Stomach smooth muscle (tissue), 2 donors: ENCODE results near the gene RBM10.
"Not testable (repeated sequence)": the region's sequence is repeated elsewhere in the genome, so short reads cannot be mapped to it uniquely, and the experiment has no call there.

ENCODE experiments used
- H3K27ac ChIP-seq: one replicate; pipeline ENCODE4 v1.7.0; 2013; ENCODE audit warnings: mild to moderate bottlenecking, low read length, inconsistent platforms
- H3K27me3 ChIP-seq, 2 donors: one replicate each; pipeline ENCODE4 v1.7.0; 2013; ENCODE audit warnings: low read length in 2 of 2; ENCODE audit not compliant: insufficient read depth in 2 of 2, control insufficient read depth in 1 of 2
- H3K36me3 ChIP-seq, 2 donors: one replicate each; pipeline ENCODE4 v1.7.0; 2013; ENCODE audit warnings: low read length in 2 of 2; ENCODE audit not compliant: control insufficient read depth in 2 of 2, insufficient read depth in 2 of 2
- H3K4me1 ChIP-seq: one replicate; pipeline ENCODE4 v1.7.0; 2013; ENCODE audit warnings: low read length; ENCODE audit not compliant: control insufficient read depth, insufficient read depth
- H3K4me3 ChIP-seq, 2 donors: one replicate each; pipeline ENCODE4 v1.7.0; 2013; ENCODE audit warnings: low read length in 2 of 2
- H3K9ac ChIP-seq, 2 donors: one replicate each; pipeline ENCODE4 v1.7.0; 2013; ENCODE audit warnings: low read length in 2 of 2, mild to moderate bottlenecking in 1 of 2
- H3K9me3 ChIP-seq, 2 donors: one replicate each; pipeline ENCODE4 v1.7.0; 2013; ENCODE audit warnings: low read length in 2 of 2; ENCODE audit not compliant: control insufficient read depth in 2 of 2
- donor health status: healthy.
- donor health status: Pancreatic carcinoma.

Gene RBM10

GRCh38 chrX:47129157-47129898 is 15.7 kb upstream of the RBM10 start:
- no peaks in the 10 kb centered on the region for H3K36me3 ChIP-seq
- H3K9ac ChIP-seq = peak overlapping the region; percentile 70 to 86
- peak overlapping the region; percentile 60 for H3K27ac ChIP-seq
- H3K4me1 ChIP-seq = no peaks in the 10 kb centered on the region
- H3K4me3 ChIP-seq = peak overlapping the region; percentile 81 to 82
- H3K9me3 ChIP-seq = no peaks in the 10 kb centered on the region
- peaks cover 0 to 5% of the 10 kb centered on the region in 2 donors for H3K27me3 ChIP-seq

DNA sequence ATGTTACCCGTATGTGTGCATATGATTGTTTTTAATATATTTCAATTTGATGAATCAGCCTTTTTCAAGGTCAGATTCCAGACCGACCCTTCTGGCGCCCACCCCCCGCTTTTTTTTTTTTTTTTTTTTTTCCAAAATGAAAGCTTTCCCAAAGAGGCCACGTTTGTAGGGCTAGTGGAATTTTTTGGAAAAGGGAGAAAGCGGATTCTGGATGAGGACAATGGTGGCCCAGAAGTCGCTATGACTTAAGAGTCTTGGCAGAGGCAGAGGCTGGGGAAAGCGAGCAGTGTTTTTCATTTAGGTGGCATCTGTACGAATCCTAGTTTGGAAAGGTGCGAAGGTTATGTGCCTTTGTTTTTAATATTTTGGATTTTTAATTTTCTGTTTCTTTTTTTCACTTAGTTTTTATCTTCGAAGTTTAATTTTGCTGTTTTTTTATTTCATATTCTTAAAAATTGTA is 15.1 kb upstream of the RBM10 start:
- no peaks in the 10 kb centered on the region for H3K4me1 ChIP-seq
- H3K36me3 ChIP-seq = no peaks in the 10 kb centered on the region
- no peaks in the 10 kb centered on the region for H3K9me3 ChIP-seq
- H3K4me3 ChIP-seq = peak overlapping the region; percentile 81 to 82
- peak overlapping the region; percentile 33 to 51 for H3K9ac ChIP-seq
- H3K27ac ChIP-seq = no peak overlapping the region
- H3K27me3 ChIP-seq = peaks cover 0 to 3% of the 10 kb centered on the region in 2 donors

DNA sequence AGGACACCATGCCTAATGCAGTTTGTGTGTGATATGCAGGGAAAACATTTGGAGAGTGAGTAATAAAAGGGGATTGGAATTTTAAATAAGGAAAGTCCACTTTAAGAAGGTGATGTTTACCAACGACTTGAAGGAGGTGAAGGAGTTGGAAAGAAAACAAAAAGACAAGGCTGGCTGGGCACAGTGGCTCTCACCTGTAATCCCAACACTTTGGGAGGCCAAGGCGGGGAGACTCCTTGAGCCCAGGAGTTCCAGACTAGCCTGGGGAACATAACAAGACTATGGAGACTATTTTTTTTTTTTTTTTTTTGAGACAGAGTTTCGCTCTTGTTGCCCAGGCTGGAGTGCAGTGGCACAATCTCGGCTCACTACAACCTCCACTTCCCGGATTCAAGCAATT is 11.5 kb upstream of the RBM10 start:
- H3K4me3 ChIP-seq = no peak overlapping the region
- H3K9ac ChIP-seq = no peak overlapping the region
- H3K27ac ChIP-seq = no peak overlapping the region
- H3K27me3 ChIP-seq = no peaks in the 10 kb centered on the region
- no peaks in the 10 kb centered on the region for H3K9me3 ChIP-seq
- no peaks in the 10 kb centered on the region for H3K4me1 ChIP-seq
- H3K36me3 ChIP-seq = no peaks in the 10 kb centered on the region

- not testable (repeated sequence) for H3K9me3 ChIP-seq, H3K27ac ChIP-seq, H3K4me1 ChIP-seq, H3K27me3 ChIP-seq, H3K36me3 ChIP-seq, H3K9ac ChIP-seq, H3K4me3 ChIP-seq
Measured at GRCh38 chrX:47135650-47136049, 9.4 kb upstream of the RBM10 start.

DNA sequence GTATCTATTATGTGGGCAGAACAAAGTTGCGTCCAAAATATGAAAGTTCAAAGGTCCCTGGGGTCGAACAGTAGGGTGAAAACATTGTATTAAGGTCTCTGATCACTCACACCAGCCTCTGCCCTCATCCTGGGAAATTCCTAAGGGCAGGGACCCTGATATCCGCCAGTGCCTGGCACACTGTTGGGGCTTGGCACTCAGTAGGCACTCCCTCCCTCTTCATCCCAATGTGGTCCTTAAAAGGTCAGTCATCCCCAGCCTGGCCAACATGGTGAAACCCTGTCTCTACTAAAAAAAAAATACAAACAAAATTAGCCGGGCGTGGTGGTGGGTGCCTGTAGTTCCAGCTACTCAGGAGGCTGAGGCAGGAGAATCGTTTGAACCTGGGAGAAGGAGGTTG is 6.8 kb upstream of the RBM10 start:
- Histone ChIP-seq H3K9me3 (no peaks in the 10 kb centered on the region), H3K4me1 (no peaks in the 10 kb centered on the region), H3K4me3 (no peak overlapping the region), H3K27ac (no peak overlapping the region), H3K36me3 (peaks cover 0 to 13% of the 10 kb centered on the region in 2 donors), H3K27me3 (peaks cover 0 to 9% of the 10 kb centered on the region in 2 donors), H3K9ac (no peak overlapping the region)

DNA sequence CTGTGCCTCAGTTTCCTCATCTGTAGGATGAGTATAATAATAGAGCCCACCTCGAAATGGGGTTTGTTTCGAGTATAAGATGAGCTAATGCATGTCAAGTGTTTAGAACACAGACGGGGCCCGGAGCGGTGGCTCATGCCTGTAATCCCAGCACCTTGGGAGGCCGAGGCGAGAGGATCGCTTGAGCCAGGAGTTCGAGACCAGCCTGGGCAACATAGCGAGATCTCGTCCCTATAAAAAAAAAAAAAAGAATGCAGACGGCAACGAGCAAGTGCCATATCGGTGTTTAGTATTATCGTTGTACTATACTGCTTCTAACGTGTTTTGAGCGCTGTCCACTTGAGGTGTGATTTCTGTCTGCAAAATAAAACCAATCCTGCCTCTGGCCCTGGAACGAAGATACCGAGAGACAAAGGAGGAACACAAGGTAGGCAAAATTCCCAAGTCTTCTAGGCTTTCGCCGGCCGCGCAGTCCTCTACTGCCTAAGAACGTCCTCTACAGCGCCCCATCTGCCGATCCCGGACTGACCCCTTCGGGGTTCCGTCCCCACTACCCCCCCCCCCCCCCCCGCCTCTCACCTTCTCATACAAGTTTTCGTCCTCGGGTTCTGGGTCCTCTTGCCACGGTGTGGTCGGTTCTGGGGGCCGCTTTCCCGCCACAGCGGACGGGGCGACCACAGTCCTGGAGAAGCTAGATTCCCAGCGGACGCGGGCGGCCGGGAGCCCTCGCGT is 961 bp upstream of the RBM10 start:
- peaks cover 24% of the 10 kb centered on the region for H3K4me1 ChIP-seq
- peaks cover 0 to 10% of the 10 kb centered on the region in 2 donors for H3K27me3 ChIP-seq
- H3K4me3 ChIP-seq = peak overlapping the region; percentile 70 to 79
- H3K36me3 ChIP-seq = peaks cover 0 to 13% of the 10 kb centered on the region in 2 donors
- no peaks in the 10 kb centered on the region for H3K9me3 ChIP-seq
- peak overlapping the region; percentile 84 for H3K9ac ChIP-seq
- peak overlapping the region; percentile 90 for H3K27ac ChIP-seq

GRCh38 chrX:47145395-47146120 is 537 bp downstream of the RBM10 start:
- peak overlapping the region; percentile 72 to 84 for H3K9ac ChIP-seq
- peaks cover 24% of the 10 kb centered on the region for H3K4me1 ChIP-seq
- peaks cover 0 to 9% of the 10 kb centered on the region in 2 donors for H3K36me3 ChIP-seq
- peak overlapping the region; percentile 67 to 79 for H3K4me3 ChIP-seq
- peak overlapping the region; percentile 90 for H3K27ac ChIP-seq
- no peaks in the 10 kb centered on the region for H3K9me3 ChIP-seq
- peaks cover 0 to 8% of the 10 kb centered on the region in 2 donors for H3K27me3 ChIP-seq

DNA sequence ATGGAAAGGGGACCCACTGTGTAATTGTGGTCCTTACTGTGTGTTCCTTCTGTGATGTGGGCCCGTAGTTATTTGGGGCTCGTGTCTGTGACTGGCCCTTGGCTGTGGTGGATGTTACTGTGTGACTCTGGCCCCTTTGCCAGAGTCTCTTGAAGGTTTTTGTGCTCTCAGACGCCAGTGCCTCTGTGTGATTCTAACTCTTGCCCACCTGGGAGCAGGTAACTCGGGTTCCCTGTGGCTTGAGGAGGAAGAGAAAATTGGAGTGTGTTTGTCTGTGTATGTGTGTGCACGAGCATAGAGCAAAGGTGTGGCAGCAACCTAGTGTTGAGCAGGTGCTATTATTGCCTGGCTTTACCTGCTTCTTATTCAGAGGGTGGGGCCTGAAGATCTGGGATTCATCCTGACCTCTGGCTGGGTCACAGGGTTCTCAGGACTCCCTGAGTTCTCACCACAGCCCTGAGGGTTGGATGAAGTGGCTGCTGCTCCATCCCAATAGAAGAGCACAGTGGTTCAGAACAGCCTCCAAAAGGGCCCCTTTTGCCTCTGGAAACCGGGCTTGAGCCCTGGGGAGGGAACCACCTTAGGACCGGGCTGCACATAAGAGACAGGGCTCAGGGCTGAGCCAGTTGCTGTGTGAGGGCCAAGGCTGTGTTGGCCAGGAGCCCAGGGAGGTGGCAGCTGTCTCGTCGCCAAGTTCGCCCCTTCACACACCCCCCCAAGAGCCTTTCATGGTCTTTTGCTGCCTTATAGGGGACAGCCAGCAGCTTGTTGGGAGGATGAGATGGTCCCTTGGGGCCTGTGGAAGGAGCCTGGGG is 1.3 kb downstream of the RBM10 start:
- no peaks in the 10 kb centered on the region for H3K9me3 ChIP-seq
- peak overlapping the region; percentile 67 to 79 for H3K4me3 ChIP-seq
- H3K36me3 ChIP-seq = peaks cover 0 to 9% of the 10 kb centered on the region in 2 donors
- peak overlapping the region; percentile 66 to 84 for H3K9ac ChIP-seq
- H3K27me3 ChIP-seq = peaks cover 0 to 6% of the 10 kb centered on the region in 2 donors
- peak overlapping the region; percentile 90 for H3K27ac ChIP-seq
- H3K4me1 ChIP-seq = peaks cover 24% of the 10 kb centered on the region

- Histone ChIP-seq H3K9ac (no peak overlapping the region), H3K9me3 (no peaks in the 10 kb centered on the region), H3K27me3 (peaks cover 0 to 4% of the 10 kb centered on the region in 2 donors), H3K27ac (no peak overlapping the region), H3K36me3 (peaks cover 0 to 5% of the 10 kb centered on the region in 2 donors), H3K4me3 (peak overlapping the region in 1 of 2 donors; percentile 79), H3K4me1 (peaks cover 24% of the 10 kb centered on the region)
Measured at GRCh38 chrX:47146936-47147859, 2.2 kb downstream of the RBM10 start.
